Endometrial microvascular endothelial cells (primary cell): Measurements from ENCODE around the gene GIGYF1. TPM values are rescaled to one million over a fixed set of nuclear protein-coding genes. Genes with fewer than 3 reads are reported as not detected.

Experiments
- in situ Hi-C: cut with HindIII; loops from 2 replicates; pipeline ENCODE4 v1.10.0; 2017; ENCODE audit warnings: low sequenced_read_pairs, low pct_unique_long_range_greater_than_20kb; ENCODE audit errors: inconsistent ontology term
- total RNA-seq: library from RNA; depleted of rRNA; stranded (reverse); fragments of >200 nt; gene quantifications from one replicate; pipeline ENCODE4 v1.2.3, GENCODE V29; 2015; ENCODE audit errors: inconsistent ontology term

The GIGYF1 gene
- total RNA-seq, 1 donor from 2014 or later, result 21.2 TPM

- in situ Hi-C loops, result no loop called here
These were observed 44.1 kb downstream of the GIGYF1 start for GRCh38 chr7:100649826-100650565.

- in situ Hi-C loops, result no loop called here
These were observed 51.5 kb downstream of the GIGYF1 start for GRCh38 chr7:100642534-100642907.

- in situ Hi-C loops, result no loop called here
These were observed 52.1 kb downstream of the GIGYF1 start for GRCh38 chr7:100641860-100642533.

- in situ Hi-C loops, result no loop called here
These were observed 52.6 kb downstream of the GIGYF1 start, which contains the start of gene TFR2 for GRCh38 chr7:100641463-100641859. TFR2 (minus strand) TSS chr7:100641552; CDS start chr7:100641509, 43 bp downstream.

GRCh38 chr7:100640517-100641440 is 53.3 kb downstream of the GIGYF1 start:
- in situ Hi-C loops, result no loop called here

GRCh38 chr7:100639995-100640516 is 54.0 kb downstream of the GIGYF1 start:
- in situ Hi-C loops, result no loop called here

GRCh38 chr7:100632951-100633717 is 60.9 kb downstream of the GIGYF1 start:
- in situ Hi-C loops, result no loop called here

- in situ Hi-C loops, result no loop called here
These were observed 64.0 kb downstream of the GIGYF1 start for GRCh38 chr7:100630066-100630465.

Other genes with a start within 250 kb of the GIGYF1 start
- 8.5 TPM for gene SPACDR, start 230.0 kb downstream of the GIGYF1 start, total RNA-seq
- gene TSC22D4, start 215.0 kb downstream of the GIGYF1 start, total RNA-seq, result 60.7 TPM
- 2.0 TPM for gene NYAP1, start 210.3 kb downstream of the GIGYF1 start, total RNA-seq
- 57.6 TPM for gene AGFG2, start 155.0 kb downstream of the GIGYF1 start, total RNA-seq
- gene SAP25, start 120.3 kb downstream of the GIGYF1 start, total RNA-seq, result 0.19 TPM
- gene LRCH4, start 108.1 kb downstream of the GIGYF1 start, total RNA-seq, result 45.3 TPM
- 1.8 TPM for gene FBXO24, start 107.9 kb downstream of the GIGYF1 start, total RNA-seq
- gene PCOLCE, start 91.9 kb downstream of the GIGYF1 start, total RNA-seq, result not detected
- gene MOSPD3, start 81.7 kb downstream of the GIGYF1 start, total RNA-seq, result 17.6 TPM
- not detected for gene TFR2, start 52.7 kb downstream of the GIGYF1 start, total RNA-seq
- gene ACTL6B, start 37.8 kb downstream of the GIGYF1 start, total RNA-seq, result not detected
- 301 TPM for gene GNB2, start 20.5 kb downstream of the GIGYF1 start, total RNA-seq
- gene POP7, start 11.9 kb upstream of the GIGYF1 start, total RNA-seq, result 51.1 TPM
- not detected for gene EPO, start 26.2 kb upstream of the GIGYF1 start, total RNA-seq
- not detected for gene ZAN, start 39.3 kb upstream of the GIGYF1 start, total RNA-seq
- gene EPHB4, start 133.3 kb upstream of the GIGYF1 start, total RNA-seq, result 78.6 TPM
- gene SLC12A9, start 158.5 kb upstream of the GIGYF1 start, total RNA-seq, result 40.0 TPM
- gene TRIP6, start 173.1 kb upstream of the GIGYF1 start, total RNA-seq, result 108 TPM
- 80.7 TPM for gene SRRT, start 180.9 kb upstream of the GIGYF1 start, total RNA-seq
- gene UFSP1, start 195.5 kb upstream of the GIGYF1 start, total RNA-seq, result 1.2 TPM
- gene ACHE, start 201.6 kb upstream of the GIGYF1 start, total RNA-seq, result not detected